ENCODE measurements around the gene UPP1. TPM values are rescaled to one million over a fixed set of nuclear protein-coding genes. Genes with fewer than 3 reads are reported as not detected.

Gene UPP1
- total RNA-seq, 5 donors from 2014 or later (not counting 1 experiment from before 2014, with no cell fraction given), result 77.7 to 227 (median 177) TPM

GRCh38 chr7:48149058-48149457, 60.0 kb downstream of the UPP1 start:
- Mint-ChIP-seq H3K4me3 (no peak overlapping the region), H3K27ac (no peak overlapping the region), H3K36me3 (no peaks in the 10 kb centered on the region), H3K4me1 (no peaks in the 10 kb centered on the region), H3K9me3 (peaks cover 0 to 4% (median 3%) of the 10 kb centered on the region in 3 donors), H3K27me3 (peaks cover 20 to 29% of the 10 kb centered on the region in 2 donors)
- Histone ChIP-seq H3K27me3 (replicated peaks in 1 of 2; ENCODE audit: control insufficient read depth in 2 of 2, extremely low read depth in 1 of 2, insufficient read depth in 2 of 2, low read length in 1 of 2) (peaks cover 0 to 4% of the 10 kb centered on the region in 2 experiments), H3K9me3 (no peaks in the 10 kb centered on the region), H3K4me1 (ENCODE audit: control insufficient read depth in 1 of 2, extremely low read depth in 1 of 2, insufficient read depth in 2 of 2, low read length in 2 of 2) (no peaks in the 10 kb centered on the region), H3K27ac (ENCODE audit: low read length) (no peak overlapping the region), H3K36me3 (ENCODE audit: control insufficient read depth in 2 of 2, extremely low read depth in 1 of 2, insufficient read depth in 1 of 2, low read length in 1 of 2) (no peaks in the 10 kb centered on the region), H3K4me3 (ENCODE audit: control insufficient read depth in 1 of 2, extremely low read depth in 1 of 2, low read length in 1 of 2) (no peak overlapping the region)
- no peak for DNase-seq
- ChIA-PET CTCF (no interaction called here), POLR2A (no interaction called here)
- ATAC-seq (replicated peaks in 1 of 4), result no peak

- no peaks in the 10 kb centered on the region for H3K9me3 ChIP-seq
- WGBS (ENCODE audit: insufficient coverage), result 73% methylated on average over 3 of the region's 3 CpGs
- DNase-seq (no peak), ATAC-seq (replicated peaks in 1 of 4) (no peak)
- H3K4me3 ChIP-seq (ENCODE audit: control insufficient read depth in 1 of 2, extremely low read depth in 1 of 2, low read length in 1 of 2), result no peak overlapping the region
- H3K4me3 Mint-ChIP-seq, result no peak overlapping the region
- no peaks in the 10 kb centered on the region for H3K36me3 Mint-ChIP-seq
- CTCF ChIA-PET, result no interaction called here
- POLR2A ChIA-PET, result no interaction called here
- H3K27me3 ChIP-seq (replicated peaks in 1 of 2; ENCODE audit: control insufficient read depth in 2 of 2, extremely low read depth in 1 of 2, insufficient read depth in 2 of 2, low read length in 1 of 2), result peaks cover 0 to 6% of the 10 kb centered on the region in 2 experiments
- H3K4me1 Mint-ChIP-seq, result no peaks in the 10 kb centered on the region
- no peak overlapping the region for H3K27ac ChIP-seq (ENCODE audit: low read length)
- H3K4me1 ChIP-seq (ENCODE audit: control insufficient read depth in 1 of 2, extremely low read depth in 1 of 2, insufficient read depth in 2 of 2, low read length in 2 of 2), result no peaks in the 10 kb centered on the region
- H3K9me3 Mint-ChIP-seq, result peaks cover 0 to 6% (median 4%) of the 10 kb centered on the region in 3 donors
- peaks cover 21 to 32% of the 10 kb centered on the region in 2 donors for H3K27me3 Mint-ChIP-seq
- no peak overlapping the region for H3K27ac Mint-ChIP-seq
- H3K36me3 ChIP-seq (ENCODE audit: control insufficient read depth in 2 of 2, extremely low read depth in 1 of 2, insufficient read depth in 1 of 2, low read length in 1 of 2), result no peaks in the 10 kb centered on the region
These were observed 61.0 kb downstream of the UPP1 start for GRCh38 chr7:48150086-48150485.

- Histone ChIP-seq H3K36me3 (ENCODE audit: control insufficient read depth in 2 of 2, extremely low read depth in 1 of 2, insufficient read depth in 1 of 2, low read length in 1 of 2) (no peaks in the 10 kb centered on the region), H3K4me3 (ENCODE audit: control insufficient read depth in 1 of 2, extremely low read depth in 1 of 2, low read length in 1 of 2) (no peak overlapping the region), H3K9me3 (no peaks in the 10 kb centered on the region), H3K27ac (ENCODE audit: low read length) (no peak overlapping the region), H3K4me1 (ENCODE audit: control insufficient read depth in 1 of 2, extremely low read depth in 1 of 2, insufficient read depth in 2 of 2, low read length in 2 of 2) (no peaks in the 10 kb centered on the region), H3K27me3 (replicated peaks in 1 of 2; ENCODE audit: control insufficient read depth in 2 of 2, extremely low read depth in 1 of 2, insufficient read depth in 2 of 2, low read length in 1 of 2) (peaks cover 0 to 11% of the 10 kb centered on the region in 2 experiments)
- no peaks in the 10 kb centered on the region for H3K36me3 Mint-ChIP-seq
- peak in 1 of 4 experiments; percentile 41 for ATAC-seq (replicated peaks in 1 of 4)
- 85% methylated on average over 4 of the region's 8 CpGs for WGBS (ENCODE audit: insufficient coverage)
- no peak overlapping the region for H3K4me3 Mint-ChIP-seq
- H3K9me3 Mint-ChIP-seq, result peaks cover 0 to 6% (median 4%) of the 10 kb centered on the region in 3 donors
- ChIA-PET CTCF (interaction anchor here (1.0 to 2.0 kb wide), 6 partner anchors 19 to 210 kb away, joined by 3 to 26 read pairs (median 6); no protein-coding TSS in a partner anchor), POLR2A (no interaction called here)
- no peak overlapping the region for H3K27ac Mint-ChIP-seq
- H3K27me3 Mint-ChIP-seq, result peaks cover 30 to 32% of the 10 kb centered on the region in 2 donors
- no peaks in the 10 kb centered on the region for H3K4me1 Mint-ChIP-seq
- DNase-seq, result peak in 27 of 35 experiments; percentile 4 to 51 (median 14)
These were observed 65.8 kb downstream of the UPP1 start for GRCh38 chr7:48154792-48155413.

Other genes with a start within 250 kb of the UPP1 start
- under 1 TPM; 0.30 to 0.76 (median 0.38) TPM for gene PKD1L1, start 140.8 kb upstream of the UPP1 start, total RNA-seq
- gene HUS1, start 109.7 kb upstream of the UPP1 start, total RNA-seq, result 10 to 100 TPM; 56.9 to 71.0 (median 59.4) TPM
- gene SUN3, start 60.2 kb upstream of the UPP1 start, total RNA-seq, result under 1 TPM in 3 of 5 donors, not detected in 2; 0.55 to 0.90 (median 0.59) TPM
- 1 to 10 TPM in 1 of 5 donors, under 1 TPM in 4; 0.18 to 2.0 (median 0.44) TPM for gene C7orf57, start 53.7 kb upstream of the UPP1 start, total RNA-seq
- under 1 TPM in 1 of 5 donors, not detected in 4; 0.22 TPM for gene ABCA13, start 82.2 kb downstream of the UPP1 start, total RNA-seq